Measurements from ENCODE around the gene UNK.

- TF ChIP-seq CTCF (IDR thresholded peaks at IDR 0.05) (no peak), POLR2A (IDR thresholded peaks at IDR 0.05) (no peak)
Measured at GRCh38 chr17:75739174-75739573, 45.4 kb upstream of the UNK start.

Measured in right lobe of liver (tissue), 4 donors.